Measurements from ENCODE around the gene SEMA3F. TPM values are rescaled to one million over a fixed set of nuclear protein-coding genes. Genes with fewer than 3 reads are reported as not detected.
"Not testable (repeated sequence)": the region's sequence is repeated elsewhere in the genome, so short reads cannot be mapped to it uniquely, and the experiment has no call there.

SEMA3F gene
- polyA plus RNA-seq, 2 of the 4 experiments (the other 2 are of a cell fraction) = 2.9 to 10.6 TPM

GRCh38 chr3:50210510-50211367, 55.6 kb downstream of the SEMA3F start:
- ATAC-seq = no peak
- Histone ChIP-seq H3K4me1 (no peaks in the 10 kb centered on the region), H3K27ac (no peak overlapping the region), H3K4me3 (no peak overlapping the region), H3K9me3 (no peaks in the 10 kb centered on the region), H3K4me2 (no peak overlapping the region)
- POLR2A ChIA-PET = no interaction called here
- no peak for TF ChIP-seq EHF (CRISPR knock-in tag; IDR thresholded peaks at IDR 0.05)
- no peak for TF ChIP-seq HEYL (CRISPR knock-in tag; IDR thresholded peaks at IDR 0.05)
- TF ChIP-seq RCOR1 (IDR thresholded peaks at IDR 0.05; ENCODE audit: low read depth, low read length) = no peak
- CTCF ChIA-PET = interaction anchor here (0.7 to 25.9 kb wide), 4 partner anchors 9 to 89 kb away, joined by 3 to 550 read pairs (median 38); partner anchors contain the start of gene GNAT1
- 80% methylated on average over 7 of the region's 13 CpGs for WGBS (ENCODE audit: missing lambda C conversion rate)
- DNase-seq (ENCODE audit: low read depth in 1 of 2, low spot score in 1 of 2) = no peak
- no peak for FAIRE-seq

GRCh38 chr3:50211368-50211717, 56.2 kb downstream of the SEMA3F start:
- POLR2A ChIA-PET; H3K27ac ChIP-seq; H3K9me3 ChIP-seq; FAIRE-seq; H3K4me2 ChIP-seq; DNase-seq (ENCODE audit: low read depth in 1 of 2, low spot score in 1 of 2); H3K4me3 ChIP-seq; H3K4me1 ChIP-seq; ATAC-seq: not testable (repeated sequence)
- peak; percentile 91 for TF ChIP-seq ZFP36 (IDR thresholded peaks at IDR 0.05; ENCODE audit: borderline replicate concordance, partially characterized antibody)
- 93% methylated on average over 5 of the region's 5 CpGs for WGBS (ENCODE audit: missing lambda C conversion rate)
- CTCF ChIA-PET = interaction anchor here (1.0 to 25.9 kb wide), 5 partner anchors 13 to 113 kb away, joined by 3 to 550 read pairs (median 11); partner anchors contain the start of gene GNAT1

- no peak overlapping the region for H3K4me2 ChIP-seq
- TF ChIP-seq TFCP2L1 (CRISPR knock-in tag; IDR thresholded peaks at IDR 0.05) (no peak), ZFP36 (IDR thresholded peaks at IDR 0.05; ENCODE audit: borderline replicate concordance, partially characterized antibody) (no peak), KDM5A (IDR thresholded peaks at IDR 0.05) (no peak), NR3C1 (IDR thresholded peaks at IDR 0.05) (no peak), RAD21 (conservative IDR thresholded peaks at IDR 0.05 in 1 of 2, IDR thresholded peaks at IDR 0.05 in 1 of 2) (no peak), EP300 (IDR thresholded peaks at IDR 0.05) (no peak), MAX (IDR thresholded peaks at IDR 0.05) (no peak), BCL3 (IDR thresholded peaks at IDR 0.05) (no peak), JUN (IDR thresholded peaks at IDR 0.05) (no peak), PBX3 (IDR thresholded peaks at IDR 0.05) (no peak), ATOH8 (CRISPR knock-in tag; IDR thresholded peaks at IDR 0.05; ENCODE audit: low read depth) (no peak), MAFK (IDR thresholded peaks at IDR 0.05; ENCODE audit: partially characterized antibody) (no peak), E2F6 (IDR thresholded peaks at IDR 0.05; ENCODE audit: borderline replicate concordance, low read depth) (no peak), RNF2 (IDR thresholded peaks at IDR 0.05; ENCODE audit: borderline replicate concordance, low read depth) (no peak), CHD2 (IDR thresholded peaks at IDR 0.05; ENCODE audit: low read length, partially characterized antibody) (no peak), POLR2AphosphoS2 (conservative IDR thresholded peaks at IDR 0.05; ENCODE audit: low read length) (no peak), NFE2L2 (conservative IDR thresholded peaks at IDR 0.05; ENCODE audit: low read length) (no peak), MAZ (IDR thresholded peaks at IDR 0.05; ENCODE audit: borderline replicate concordance, low read depth, low read length) (no peak), JUNB (IDR thresholded peaks at IDR 0.05) (no peak), SREBF2 (IDR thresholded peaks at IDR 0.05) (no peak)
- H3K9me3 ChIP-seq = no peaks in the 10 kb centered on the region
- FAIRE-seq (no peak), ATAC-seq (no peak), DNase-seq (ENCODE audit: low read depth in 1 of 2, low spot score in 1 of 2) (no peak)
- H3K27ac ChIP-seq = peak overlapping the region in 1 of 2 experiments; percentile 57; a peak in 2 of 6 replicates
- ChIA-PET POLR2A (no interaction called here), CTCF (interaction anchor here (0.5 to 25.9 kb wide), 7 partner anchors 13 to 324 kb away, joined by 3 to 550 read pairs (median 3); partner anchors contain the start of gene GNAT1)
- no peak overlapping the region for H3K4me3 ChIP-seq
- no peaks in the 10 kb centered on the region for H3K4me1 ChIP-seq
- no CpG with 5 or more reads among the region's 2 CpGs for WGBS (ENCODE audit: missing lambda C conversion rate)
Measured at GRCh38 chr3:50211930-50212329, 56.8 kb downstream of the SEMA3F start.

Measured in A549 (cell line).